Measurements from ENCODE around the gene SALL3.

Gene SALL3

GRCh38 chr18:79008356-79008940 lies 28.8 kb downstream of the SALL3 start:
- DNase-seq, result no peak

DNA sequence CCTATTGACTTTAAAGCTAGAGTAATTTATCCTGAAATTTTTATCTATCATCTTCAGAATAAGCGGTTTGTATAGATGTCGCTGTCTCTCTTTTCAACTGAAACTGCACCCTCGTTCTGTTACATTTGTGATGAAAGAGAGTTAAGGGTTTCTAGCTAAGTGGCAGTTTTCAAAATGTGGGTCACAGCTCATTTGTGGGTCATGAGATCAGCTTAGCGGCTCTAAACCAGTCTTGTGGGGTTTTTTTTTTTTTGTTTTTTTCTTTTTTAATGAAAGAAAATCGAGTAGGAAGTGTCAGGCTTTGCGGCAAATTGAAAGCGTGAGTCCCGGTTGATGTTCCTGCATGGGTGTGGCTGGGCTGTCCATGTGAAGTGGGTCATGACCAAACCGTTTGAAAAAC lies 31.2 kb downstream of the SALL3 start:
- DNase-seq, result no peak

- no peak for DNase-seq
Observed at GRCh38 chr18:79011300-79011870, 31.8 kb downstream of the SALL3 start.

- no peak for DNase-seq
Observed at GRCh38 chr18:79013869-79014268, 34.3 kb downstream of the SALL3 start.

- DNase-seq, result no peak
Observed at GRCh38 chr18:79018911-79019310, 39.3 kb downstream of the SALL3 start.

DNA sequence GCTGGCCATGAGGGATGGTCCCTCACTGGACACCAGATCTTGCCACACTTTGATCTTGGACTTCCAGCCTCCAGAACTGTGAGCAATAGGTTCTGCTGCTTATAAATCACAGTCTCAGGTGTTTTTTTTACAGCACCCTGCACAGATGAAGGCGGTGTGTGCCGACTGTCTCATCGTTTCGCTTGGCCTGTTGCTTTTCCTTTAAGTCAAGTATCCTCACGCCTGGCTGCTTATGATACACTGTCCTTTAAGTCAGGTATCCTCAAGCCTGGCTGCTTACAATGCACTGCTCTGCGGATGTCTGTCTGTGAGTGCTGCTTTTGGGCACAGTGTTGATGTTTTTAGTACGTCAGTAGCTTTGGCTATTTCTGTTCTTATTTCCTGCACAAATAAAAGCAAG lies 40.3 kb downstream of the SALL3 start:
- DNase-seq, result no peak

- DNase-seq, result no peak
Observed at GRCh38 chr18:79022603-79023002, 43.0 kb downstream of the SALL3 start.

GRCh38 chr18:79026491-79026890 lies 46.9 kb downstream of the SALL3 start:
- no peak for DNase-seq

- no peak for DNase-seq
Observed at GRCh38 chr18:79030680-79031079, 51.1 kb downstream of the SALL3 start.

DNA sequence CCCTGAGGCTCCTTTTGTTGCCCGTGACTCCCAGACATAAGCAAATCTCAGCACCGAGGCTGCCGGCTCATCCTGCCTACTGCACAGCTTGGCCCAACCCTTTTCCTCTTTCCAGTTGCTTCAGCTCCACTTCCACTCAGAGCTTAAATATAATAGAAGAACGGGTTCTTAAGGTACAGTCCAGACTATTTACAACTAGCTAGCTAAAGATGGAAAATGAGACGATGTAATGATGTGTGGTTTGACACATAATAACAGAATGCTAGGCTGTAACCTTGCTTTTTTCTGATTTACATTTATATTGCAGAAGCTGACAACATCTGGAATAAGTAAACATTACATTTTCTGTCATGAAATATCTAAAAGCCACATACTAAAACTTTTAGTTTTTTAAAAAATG lies 62.7 kb downstream of the SALL3 start:
- DNase-seq, result no peak

GRCh38 chr18:79043288-79043687 lies 63.7 kb downstream of the SALL3 start:
- no peak for DNase-seq

- DNase-seq, result no peak
Observed at GRCh38 chr18:79046522-79046921, 66.9 kb downstream of the SALL3 start.

DNA sequence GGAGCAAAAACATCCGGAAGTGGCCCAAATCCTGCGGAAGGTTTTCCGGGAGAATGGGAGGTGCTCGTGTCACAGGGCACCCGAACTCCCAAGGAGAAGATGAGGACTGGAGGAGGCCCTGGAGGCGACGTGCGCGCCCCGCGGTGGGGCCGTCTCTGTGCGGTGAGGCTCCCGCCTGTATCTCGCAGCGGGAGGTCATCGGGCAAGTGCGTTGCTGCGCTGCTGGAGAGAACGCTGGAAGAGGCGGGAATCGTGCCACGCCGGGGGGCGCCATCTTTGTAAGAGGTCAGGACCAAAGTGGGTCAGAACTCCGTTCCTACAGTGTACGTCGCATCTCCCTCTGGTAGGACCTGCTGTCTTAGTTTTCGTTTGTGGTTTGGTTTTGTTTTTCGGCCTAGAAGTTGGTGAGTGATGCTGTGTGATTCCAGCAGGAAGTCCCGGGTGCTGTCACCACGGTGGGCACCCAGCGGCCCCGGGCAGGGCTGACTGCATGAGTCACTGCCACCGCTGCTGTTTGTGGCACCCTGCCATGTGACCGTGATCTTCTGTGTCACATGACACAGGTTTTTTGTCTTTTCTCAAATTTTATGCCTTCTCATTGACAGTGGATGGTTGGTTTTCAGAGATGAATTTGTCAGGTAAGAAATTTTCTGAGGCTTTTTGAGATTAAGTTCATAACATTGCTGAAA lies 68.1 kb downstream of the SALL3 start:
- DNase-seq, result no peak

GRCh38 chr18:79048245-79048632 lies 68.6 kb downstream of the SALL3 start:
- no peak for DNase-seq

DNA sequence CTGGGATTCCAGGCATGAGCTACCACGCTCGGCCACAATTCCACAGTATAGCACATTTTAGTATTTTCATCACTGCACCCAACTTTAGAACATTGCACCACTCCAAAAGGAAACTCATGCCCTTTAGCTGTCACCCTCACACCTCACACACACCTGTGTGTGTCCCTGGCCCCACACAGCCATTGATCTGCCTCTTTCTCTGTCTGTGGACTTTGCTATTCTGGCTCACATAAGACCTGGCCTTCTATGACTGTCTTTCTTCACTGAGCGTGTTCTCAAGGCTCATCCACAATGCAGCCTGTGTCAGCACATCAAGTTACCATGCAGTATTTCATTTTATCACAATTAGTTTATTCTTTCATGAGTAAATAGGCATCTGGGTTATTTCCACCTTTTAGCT lies 69.9 kb downstream of the SALL3 start:
- DNase-seq, result no peak
